Testis (tissue), 2 donors: ENCODE results near the gene MYF5.

Source experiments
- CTCF ChIP-seq, 3 experiments: fragments of 450-650 bp in 2 of 3; fragments of 200-600 bp in 1 of 3; sonication (generic) in 1 of 3; IDR thresholded peaks; one replicate each; pipeline ENCODE4 v1.5.1; 2016 to 2019; ENCODE audit warnings: antibody characterized with exemption in 3 of 3, mild to moderate bottlenecking in 2 of 3, moderate library complexity in 1 of 3
- POLR2A ChIP-seq: fragments of 450-650 bp; IDR thresholded peaks from one replicate; pipeline ENCODE4 v1.6.1; 2017; ENCODE audit warnings: antibody characterized with exemption, mild to moderate bottlenecking, moderate library complexity

- TF ChIP-seq CTCF (IDR thresholded peaks at IDR 0.05) = no peak
- TF ChIP-seq POLR2A = no peak
Observed at GRCh38 chr12:80715713-80716249, 931 bp upstream of the MYF5 start.
